DND-41 (cell line): ENCODE measurements around the gene BRMS1.

Experiments used
- CTCF ChIP-seq: IDR thresholded peaks from 2 replicates; pipeline ENCODE4 v1.5.1; 2012; ENCODE audit warnings: borderline replicate concordance, low read length, moderate library complexity, mild to moderate bottlenecking; ENCODE audit not compliant: poor library complexity, severe bottlenecking; ENCODE audit errors: extremely low read depth
- EZH2 ChIP-seq: IDR thresholded peaks from 3 replicates; pipeline ENCODE4 v1.6.1; 2012; ENCODE audit warnings: borderline replicate concordance, low read depth, mild to moderate bottlenecking, moderate library complexity, low read length, inconsistent platforms; ENCODE audit not compliant: severe bottlenecking

- TF ChIP-seq CTCF (no peak), EZH2 (no peak)
These were observed 22.0 kb downstream of the BRMS1 start for GRCh38 chr11:66322732-66323427.
